ENCODE results near the gene CACNB4. TPM values are rescaled to one million over a fixed set of nuclear protein-coding genes. Genes with fewer than 3 reads are reported as not detected.

Gene CACNB4
- total and polyA plus RNA-seq, 10 of the 15 experiments (the other 5 are each of a cell fraction or from before 2014, with no cell fraction given): 2.0 to 21.6 (median 9.3) TPM

- Histone ChIP-seq H3K36me3 (ENCODE audit: control insufficient read depth in 2 of 2, insufficient read depth in 2 of 2, low read length in 1 of 2) (no peaks in the 10 kb centered on the region), H4K20me1 (ENCODE audit: control insufficient read depth, insufficient read depth) (no peaks in the 10 kb centered on the region), H3K4me3 (no peak overlapping the region), H3K9ac (ENCODE audit: control insufficient read depth, insufficient read depth, low read length) (no peak overlapping the region), H3K4me1 (ENCODE audit: control insufficient read depth, insufficient read depth, low read length) (0 out of 2 replicates have a peak, but pooled peaks cover 6% of the 10 kb centered on the region), H3K9me3 (replicated peaks; ENCODE audit: control insufficient read depth, insufficient read depth, low read length) (peaks cover 4% of the 10 kb centered on the region; the same call in 2 of the 3 replicates), H2AFZ (ENCODE audit: control insufficient read depth, low read depth, low read length) (no peak overlapping the region), H3K4me2 (ENCODE audit: control insufficient read depth, insufficient read depth) (no peak overlapping the region), H3K79me2 (ENCODE audit: control insufficient read depth, insufficient read depth, low read length) (no peaks in the 10 kb centered on the region), H3K27ac (ENCODE audit: control insufficient read depth, insufficient read depth) (no peak overlapping the region), H3K27me3 (replicated peaks in 1 of 2; ENCODE audit: control insufficient read depth in 2 of 2, insufficient read depth in 2 of 2, low read length in 1 of 2) (no peaks in the 10 kb centered on the region)
- FAIRE-seq (no peak), DNase-seq (ENCODE audit: low read depth, low spot score) (no peak), ATAC-seq (no peak)
- CTCF ChIA-PET: interaction anchor here (1.5 to 2.2 kb wide), 2 partner anchors 15 to 17 kb away, joined by 5 to 7 read pairs; no protein-coding TSS in a partner anchor
- POLR2A ChIA-PET: no interaction called here
- in situ Hi-C loops (cut with MboI): no loop called here
- 38% methylated on average over 3 of the region's 3 CpGs for WGBS (ENCODE audit: insufficient coverage, insufficient replicate concordance, low lambda C conversion rate, missing lambda C conversion rate)
- BruUV-seq (replicated peaks): no TSS peak
- SMC1A ChIA-PET (ENCODE audit: uncharacterized antibody, unreplicated experiment): interaction anchor here (0.6 to 1.4 kb wide), 5 partner anchors 10 to 404 kb away, joined by 3 to 4 read pairs (median 3); no protein-coding TSS in a partner anchor
- intact Hi-C loops (cut with micrococcal nuclease; ENCODE audit: unreplicated experiment): no loop called here
- RAD21 ChIA-PET (ENCODE audit: unreplicated experiment): interaction anchor here (0.5 to 2.0 kb wide), 4 partner anchors 14 to 654 kb away, joined by 3 to 5 read pairs (median 3); partner anchors contain the start of gene PRPF40A
- TF ChIP-seq FOXM1 (IDR thresholded peaks at IDR 0.05; ENCODE audit: low read depth, low read length): no peak
- no peak for TF ChIP-seq LARP7 (IDR thresholded peaks at IDR 0.05)
- TF ChIP-seq TCF7 (IDR thresholded peaks at IDR 0.05; ENCODE audit: borderline replicate concordance): no peak
- TF ChIP-seq EZH2 (IDR thresholded peaks at IDR 0.05; ENCODE audit: borderline replicate concordance, control insufficient read depth, low read depth, low read length): no peak
- TF ChIP-seq, protein P1, sequence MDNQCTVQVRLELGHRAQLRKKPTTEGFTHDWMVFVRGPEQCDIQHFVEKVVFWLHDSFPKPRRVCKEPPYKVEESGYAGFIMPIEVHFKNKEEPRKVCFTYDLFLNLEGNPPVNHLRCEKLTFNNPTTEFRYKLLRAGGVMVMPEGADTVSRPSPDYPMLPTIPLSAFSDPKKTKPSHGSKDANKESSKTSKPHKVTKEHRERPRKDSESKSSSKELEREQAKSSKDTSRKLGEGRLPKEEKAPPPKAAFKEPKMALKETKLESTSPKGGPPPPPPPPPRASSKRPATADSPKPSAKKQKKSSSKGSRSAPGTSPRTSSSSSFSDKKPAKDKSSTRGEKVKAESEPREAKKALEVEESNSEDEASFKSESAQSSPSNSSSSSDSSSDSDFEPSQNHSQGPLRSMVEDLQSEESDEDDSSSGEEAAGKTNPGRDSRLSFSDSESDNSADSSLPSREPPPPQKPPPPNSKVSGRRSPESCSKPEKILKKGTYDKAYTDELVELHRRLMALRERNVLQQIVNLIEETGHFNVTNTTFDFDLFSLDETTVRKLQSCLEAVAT (IDR thresholded peaks at IDR 0.05): no peak
- TF ChIP-seq, protein P2, sequence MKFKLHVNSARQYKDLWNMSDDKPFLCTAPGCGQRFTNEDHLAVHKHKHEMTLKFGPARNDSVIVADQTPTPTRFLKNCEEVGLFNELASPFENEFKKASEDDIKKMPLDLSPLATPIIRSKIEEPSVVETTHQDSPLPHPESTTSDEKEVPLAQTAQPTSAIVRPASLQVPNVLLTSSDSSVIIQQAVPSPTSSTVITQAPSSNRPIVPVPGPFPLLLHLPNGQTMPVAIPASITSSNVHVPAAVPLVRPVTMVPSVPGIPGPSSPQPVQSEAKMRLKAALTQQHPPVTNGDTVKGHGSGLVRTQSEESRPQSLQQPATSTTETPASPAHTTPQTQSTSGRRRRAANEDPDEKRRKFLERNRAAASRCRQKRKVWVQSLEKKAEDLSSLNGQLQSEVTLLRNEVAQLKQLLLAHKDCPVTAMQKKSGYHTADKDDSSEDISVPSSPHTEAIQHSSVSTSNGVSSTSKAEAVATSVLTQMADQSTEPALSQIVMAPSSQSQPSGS (IDR thresholded peaks at IDR 0.05; ENCODE audit: low read length): no peak
- TF ChIP-seq NFYA (IDR thresholded peaks at IDR 0.05; ENCODE audit: borderline replicate concordance, low read depth, low read length): no peak
- TF ChIP-seq, protein P3, sequence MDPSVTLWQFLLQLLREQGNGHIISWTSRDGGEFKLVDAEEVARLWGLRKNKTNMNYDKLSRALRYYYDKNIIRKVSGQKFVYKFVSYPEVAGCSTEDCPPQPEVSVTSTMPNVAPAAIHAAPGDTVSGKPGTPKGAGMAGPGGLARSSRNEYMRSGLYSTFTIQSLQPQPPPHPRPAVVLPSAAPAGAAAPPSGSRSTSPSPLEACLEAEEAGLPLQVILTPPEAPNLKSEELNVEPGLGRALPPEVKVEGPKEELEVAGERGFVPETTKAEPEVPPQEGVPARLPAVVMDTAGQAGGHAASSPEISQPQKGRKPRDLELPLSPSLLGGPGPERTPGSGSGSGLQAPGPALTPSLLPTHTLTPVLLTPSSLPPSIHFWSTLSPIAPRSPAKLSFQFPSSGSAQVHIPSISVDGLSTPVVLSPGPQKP (IDR thresholded peaks at IDR 0.05; ENCODE audit: low read depth, low read length): no peak
- TF ChIP-seq NFXL1 (IDR thresholded peaks at IDR 0.05; ENCODE audit: borderline replicate concordance): no peak
- no peak for TF ChIP-seq PBX3 (IDR thresholded peaks at IDR 0.05; ENCODE audit: insufficient replicate concordance, low read depth, low read length)
- no peak for TF ChIP-seq SMAD1 (IDR thresholded peaks at IDR 0.05; ENCODE audit: low read depth, partially characterized antibody)
- TF ChIP-seq SKIL (IDR thresholded peaks at IDR 0.05; ENCODE audit: low read depth, poor library complexity, severe bottlenecking): no peak
- no peak for TF ChIP-seq JUNB (IDR thresholded peaks at IDR 0.05)
- TF ChIP-seq NR2F1 (conservative IDR thresholded peaks at IDR 0.05): no peak
- TF ChIP-seq NRF1 (conservative IDR thresholded peaks at IDR 0.05; ENCODE audit: low read depth, low read length): no peak
- no peak for TF ChIP-seq ASH2L (IDR thresholded peaks at IDR 0.05; ENCODE audit: borderline replicate concordance, low read depth)
- TF ChIP-seq CHD1 (IDR thresholded peaks at IDR 0.05; ENCODE audit: low read depth, low read length): no peak
Observed at GRCh38 chr2:152063325-152063924, 35.4 kb downstream of the CACNB4 start.
